Endothelial cell of umbilical vein (primary cell): ENCODE data around the gene UBN2.

ENCODE experiments used
- EZH2 ChIP-seq: IDR thresholded peaks from 2 replicates; pipeline ENCODE4 v1.6.1; 2012; ENCODE audit warnings: borderline replicate concordance, low read depth, mild to moderate bottlenecking, moderate library complexity, low read length, inconsistent platforms; ENCODE audit not compliant: severe bottlenecking
- MYC ChIP-seq: IDR thresholded peaks from one replicate; pipeline ENCODE4 v1.6.1; 2011; ENCODE audit warnings: mild to moderate bottlenecking, low read depth, low read length
- TF ChIP-seq, protein P1 (sequence below), 2 donors: IDR thresholded peaks; 1 replicate in 1 of 2; 2 replicates in 1 of 2; pipeline ENCODE4 v1.5.1; 2011; ENCODE audit warnings: low read length in 2 of 2, mild to moderate bottlenecking in 2 of 2, moderate library complexity in 2 of 2, control low read depth in 1 of 2, inconsistent platforms in 1 of 2, low read depth in 1 of 2; ENCODE audit not compliant: insufficient read depth in 1 of 2; ENCODE audit errors: extremely low read depth in 1 of 2

DNA sequence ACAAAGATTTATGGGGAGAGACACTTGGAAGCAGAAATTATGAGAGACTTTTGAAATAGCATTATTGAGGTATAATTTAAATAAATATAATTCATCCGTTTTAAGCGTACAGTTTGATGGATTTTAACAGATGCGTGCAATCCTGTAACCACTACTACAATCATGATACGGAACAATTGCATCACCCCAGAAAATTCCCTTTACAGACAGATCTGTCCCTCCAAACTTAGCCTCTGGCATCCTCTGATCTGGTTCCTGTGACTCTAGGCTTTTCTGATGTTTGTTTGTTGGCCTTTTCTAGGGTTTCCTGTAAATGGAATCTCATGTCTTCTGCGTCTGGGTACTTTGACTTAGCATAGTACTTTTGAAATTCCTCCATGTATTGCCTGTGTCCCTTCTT lies 15.5 kb downstream of the UBN2 start:
- TF ChIP-seq, protein P1, sequence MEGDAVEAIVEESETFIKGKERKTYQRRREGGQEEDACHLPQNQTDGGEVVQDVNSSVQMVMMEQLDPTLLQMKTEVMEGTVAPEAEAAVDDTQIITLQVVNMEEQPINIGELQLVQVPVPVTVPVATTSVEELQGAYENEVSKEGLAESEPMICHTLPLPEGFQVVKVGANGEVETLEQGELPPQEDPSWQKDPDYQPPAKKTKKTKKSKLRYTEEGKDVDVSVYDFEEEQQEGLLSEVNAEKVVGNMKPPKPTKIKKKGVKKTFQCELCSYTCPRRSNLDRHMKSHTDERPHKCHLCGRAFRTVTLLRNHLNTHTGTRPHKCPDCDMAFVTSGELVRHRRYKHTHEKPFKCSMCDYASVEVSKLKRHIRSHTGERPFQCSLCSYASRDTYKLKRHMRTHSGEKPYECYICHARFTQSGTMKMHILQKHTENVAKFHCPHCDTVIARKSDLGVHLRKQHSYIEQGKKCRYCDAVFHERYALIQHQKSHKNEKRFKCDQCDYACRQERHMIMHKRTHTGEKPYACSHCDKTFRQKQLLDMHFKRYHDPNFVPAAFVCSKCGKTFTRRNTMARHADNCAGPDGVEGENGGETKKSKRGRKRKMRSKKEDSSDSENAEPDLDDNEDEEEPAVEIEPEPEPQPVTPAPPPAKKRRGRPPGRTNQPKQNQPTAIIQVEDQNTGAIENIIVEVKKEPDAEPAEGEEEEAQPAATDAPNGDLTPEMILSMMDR (IDR thresholded peaks at IDR 0.05; ENCODE audit: extremely low read depth in 1 of 2, insufficient read depth in 1 of 2, low read depth in 1 of 2, low read length in 2 of 2), result no peak
- TF ChIP-seq EZH2 (no peak), MYC (no peak)
